ENCODE results near the gene ADGRA1. TPM values are rescaled to one million over a fixed set of nuclear protein-coding genes. Genes with fewer than 3 reads are reported as not detected.
A peak's percentile ranks its signal among the peaks of the same experiment; 100 is the strongest.

Gene ADGRA1
- total and polyA plus RNA-seq, 7 donors: 0.05 to 0.84 (median 0.08) TPM; not detected in 2

DNA sequence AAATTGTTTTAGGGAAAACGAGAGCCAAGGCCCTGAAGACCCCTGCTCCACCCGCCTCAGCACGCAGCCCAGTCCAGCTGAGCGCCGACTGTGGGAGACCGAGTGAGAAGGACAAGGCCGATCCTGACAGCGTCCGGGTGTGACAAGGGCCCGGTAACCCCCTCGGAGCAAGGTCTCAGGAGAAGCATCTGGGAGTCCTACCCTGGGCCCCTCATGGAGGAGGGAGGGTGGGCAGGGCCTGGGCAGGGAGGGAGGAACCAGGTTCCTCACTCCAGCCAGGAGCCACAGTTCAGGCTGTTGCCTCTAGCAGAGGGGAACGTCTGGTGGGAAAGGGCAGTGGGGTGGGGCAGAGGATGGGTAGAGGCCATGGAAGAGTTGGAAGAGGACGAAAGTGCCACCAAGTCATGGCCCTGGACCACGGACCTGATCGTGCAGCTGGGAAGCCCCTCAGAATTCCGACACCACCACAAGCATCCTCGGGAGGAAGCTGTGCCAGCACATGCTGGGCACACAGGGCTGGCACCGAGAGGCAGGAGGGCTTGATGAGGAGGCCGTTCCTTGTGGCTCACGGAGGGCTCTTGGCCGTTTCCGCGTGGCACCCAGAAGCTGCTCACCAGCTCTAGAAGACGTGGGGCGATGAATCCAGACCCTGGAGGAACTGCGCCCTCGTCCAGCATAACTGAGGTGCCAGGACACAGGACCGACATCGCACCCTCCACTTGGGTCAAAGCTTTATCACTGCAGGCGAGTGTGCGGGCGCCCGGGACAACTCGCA, 70.1 kb downstream of the ADGRA1 start:
- ATAC-seq (no peak), DNase-seq (no peak)
- H3K36me3 ChIP-seq (ENCODE audit: insufficient read depth in 1 of 2, low read depth in 1 of 2): no peaks in the 10 kb centered on the region
- H3K27me3 ChIP-seq (ENCODE audit: insufficient read depth in 3 of 3, low read length in 2 of 3): peaks cover 0 to 49% (median 27%) of the 10 kb centered on the region in 3 donors
- H3K9me3 ChIP-seq: no peaks in the 10 kb centered on the region
- H3K27ac ChIP-seq: no peak overlapping the region
- intact Hi-C loops (cut with DNase I): no loop called here
- 57 to 67% (median 59%) methylated on average over 34 of the region's 34 CpGs for WGBS, 3 donors
- no peak for TF ChIP-seq CTCF (IDR thresholded peaks at IDR 0.05)
- H3K4me1 ChIP-seq: peaks cover 9% of the 10 kb centered on the region
- H3K4me3 ChIP-seq: no peak overlapping the region

GRCh38 chr10:133158437-133158755, 70.7 kb downstream of the ADGRA1 start:
- H3K9me3 ChIP-seq: no peaks in the 10 kb centered on the region
- peaks cover 9% of the 10 kb centered on the region for H3K4me1 ChIP-seq
- H3K27ac ChIP-seq: no peak overlapping the region
- 37 to 52% (median 41%) methylated on average over 12 of the region's 12 CpGs for WGBS, 3 donors
- DNase-seq: no peak
- no peak for ATAC-seq
- H3K36me3 ChIP-seq (ENCODE audit: insufficient read depth in 1 of 2, low read depth in 1 of 2): no peaks in the 10 kb centered on the region
- intact Hi-C loops (cut with DNase I): no loop called here
- H3K4me3 ChIP-seq: no peak overlapping the region
- no peak for TF ChIP-seq CTCF (IDR thresholded peaks at IDR 0.05)
- H3K27me3 ChIP-seq (ENCODE audit: insufficient read depth in 3 of 3, low read length in 2 of 3): peaks cover 0 to 51% (median 30%) of the 10 kb centered on the region in 3 donors

GRCh38 chr10:133158756-133159610, 71.3 kb downstream of the ADGRA1 start:
- intact Hi-C loops (cut with DNase I): no loop called here
- Histone ChIP-seq H3K27ac (no peak overlapping the region), H3K4me3 (no peak overlapping the region), H3K9me3 (no peaks in the 10 kb centered on the region), H3K4me1 (peaks cover 9% of the 10 kb centered on the region), H3K27me3 (ENCODE audit: insufficient read depth in 3 of 3, low read length in 2 of 3) (peaks cover 0 to 52% (median 33%) of the 10 kb centered on the region in 3 donors), H3K36me3 (ENCODE audit: insufficient read depth in 1 of 2, low read depth in 1 of 2) (no peaks in the 10 kb centered on the region)
- no peak for DNase-seq
- ATAC-seq: peak in 2 of 4 donors; percentile 21 to 30
- 35 to 39% (median 38%) methylated on average over 21 to 23 of the region's 23 CpGs for WGBS, 3 donors
- TF ChIP-seq CTCF (IDR thresholded peaks at IDR 0.05): no peak

GRCh38 chr10:133159611-133159949, 71.9 kb downstream of the ADGRA1 start:
- peaks cover 0 to 58% (median 36%) of the 10 kb centered on the region in 3 donors for H3K27me3 ChIP-seq (ENCODE audit: insufficient read depth in 3 of 3, low read length in 2 of 3)
- H3K36me3 ChIP-seq (ENCODE audit: insufficient read depth in 1 of 2, low read depth in 1 of 2): no peaks in the 10 kb centered on the region
- H3K4me3 ChIP-seq: no peak overlapping the region
- no peak overlapping the region for H3K27ac ChIP-seq
- intact Hi-C loops (cut with DNase I): no loop called here
- DNase-seq (no peak), ATAC-seq (no peak)
- WGBS, 3 donors: 3 to 9% (median 5%) methylated on average over 9 to 18 of the region's 18 CpGs
- no peak for TF ChIP-seq CTCF (IDR thresholded peaks at IDR 0.05)
- H3K4me1 ChIP-seq: peaks cover 9% of the 10 kb centered on the region
- no peaks in the 10 kb centered on the region for H3K9me3 ChIP-seq

Data from psoas muscle (tissue), 8 donors.